Astrocyte (in vitro differentiated cells and primary cell): ENCODE measurements around the gene AGPAT3.

ENCODE experiments used
- EZH2 ChIP-seq: IDR thresholded peaks from 2 replicates; pipeline ENCODE4 v1.6.1; 2012; ENCODE audit warnings: mild to moderate bottlenecking, low read length, inconsistent platforms; ENCODE audit not compliant: insufficient read depth
- TF ChIP-seq, protein P1 (sequence below): IDR thresholded peaks from 2 replicates; pipeline ENCODE4 v1.5.1; 2011; ENCODE audit warnings: low read depth, mild to moderate bottlenecking, inconsistent platforms, low read length, moderate library complexity; ENCODE audit not compliant: insufficient read depth

DNA sequence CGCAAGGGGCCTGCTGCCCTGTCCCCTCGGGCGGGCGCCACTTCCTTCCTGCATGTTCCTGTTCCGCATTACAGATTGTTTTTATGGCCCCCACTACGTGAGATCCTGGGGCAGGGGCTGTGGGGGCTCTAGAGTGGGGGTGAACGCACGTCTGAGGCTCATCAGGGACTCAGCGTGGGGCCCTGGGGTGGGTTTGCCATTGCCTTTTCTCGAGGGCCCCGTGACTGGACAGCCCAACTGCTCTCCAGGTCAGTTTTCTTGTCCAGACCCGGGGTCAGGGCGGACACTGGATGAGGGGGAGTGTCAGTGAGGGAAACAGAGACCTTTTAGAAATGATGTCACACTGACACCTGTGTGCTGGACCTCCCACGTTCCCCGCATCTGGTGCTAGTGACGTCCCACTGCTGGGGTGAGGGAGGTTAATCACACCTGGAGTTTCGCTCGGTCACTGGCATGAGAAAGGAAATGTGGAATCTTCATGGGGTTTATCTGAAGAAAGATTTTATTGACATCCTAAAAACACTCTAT is 65.9 kb downstream of the AGPAT3 start:
- TF ChIP-seq, protein P1, sequence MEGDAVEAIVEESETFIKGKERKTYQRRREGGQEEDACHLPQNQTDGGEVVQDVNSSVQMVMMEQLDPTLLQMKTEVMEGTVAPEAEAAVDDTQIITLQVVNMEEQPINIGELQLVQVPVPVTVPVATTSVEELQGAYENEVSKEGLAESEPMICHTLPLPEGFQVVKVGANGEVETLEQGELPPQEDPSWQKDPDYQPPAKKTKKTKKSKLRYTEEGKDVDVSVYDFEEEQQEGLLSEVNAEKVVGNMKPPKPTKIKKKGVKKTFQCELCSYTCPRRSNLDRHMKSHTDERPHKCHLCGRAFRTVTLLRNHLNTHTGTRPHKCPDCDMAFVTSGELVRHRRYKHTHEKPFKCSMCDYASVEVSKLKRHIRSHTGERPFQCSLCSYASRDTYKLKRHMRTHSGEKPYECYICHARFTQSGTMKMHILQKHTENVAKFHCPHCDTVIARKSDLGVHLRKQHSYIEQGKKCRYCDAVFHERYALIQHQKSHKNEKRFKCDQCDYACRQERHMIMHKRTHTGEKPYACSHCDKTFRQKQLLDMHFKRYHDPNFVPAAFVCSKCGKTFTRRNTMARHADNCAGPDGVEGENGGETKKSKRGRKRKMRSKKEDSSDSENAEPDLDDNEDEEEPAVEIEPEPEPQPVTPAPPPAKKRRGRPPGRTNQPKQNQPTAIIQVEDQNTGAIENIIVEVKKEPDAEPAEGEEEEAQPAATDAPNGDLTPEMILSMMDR = no peak
- TF ChIP-seq EZH2 = no peak
